GM19240 (cell line): ENCODE data around the gene LRRC3.
A peak's percentile ranks its signal among the peaks of the same experiment; 100 is the strongest.

ENCODE experiments used
- DNase-seq: peaks from one replicate; pipeline ENCODE4 v3.0.0; 2011; ENCODE audit warnings: low spot score; ENCODE audit not compliant: insufficient read length

Gene LRRC3

DNA sequence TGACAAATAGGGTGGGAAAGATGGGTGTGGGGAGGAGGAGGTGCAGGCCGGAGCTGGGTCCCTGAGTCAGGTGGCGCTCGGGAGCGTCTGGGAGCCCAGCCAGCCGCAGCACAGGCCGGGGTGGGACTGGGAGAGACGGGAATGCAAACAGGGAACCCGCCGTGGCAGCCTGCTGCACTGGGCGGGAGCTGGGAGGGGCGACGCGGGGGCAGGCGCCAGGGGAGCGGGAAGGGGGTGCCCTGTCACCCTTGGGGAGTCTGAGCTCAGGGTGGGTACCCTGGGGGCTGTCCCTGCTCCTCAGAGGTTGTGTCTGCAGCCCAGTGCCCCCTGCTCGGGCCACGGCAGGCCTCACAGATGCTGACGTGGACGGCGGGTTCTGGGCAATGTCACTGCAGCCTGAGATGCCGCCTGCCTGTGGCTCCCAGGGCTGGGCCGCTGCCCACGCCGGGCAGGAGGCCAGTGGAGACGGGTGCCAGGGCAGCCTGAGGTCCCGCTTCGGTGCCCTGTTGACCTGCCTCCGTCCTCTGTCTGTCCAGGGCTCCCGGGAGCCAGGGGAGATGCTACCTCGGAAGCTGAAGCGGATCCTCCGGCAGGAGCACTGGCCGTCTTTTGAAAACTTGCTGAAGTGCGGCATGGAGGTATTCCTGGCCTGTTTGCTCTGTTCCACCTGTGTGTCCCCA, 16.6 kb upstream of the LRRC3 start:
- DNase-seq: no peak

DNA sequence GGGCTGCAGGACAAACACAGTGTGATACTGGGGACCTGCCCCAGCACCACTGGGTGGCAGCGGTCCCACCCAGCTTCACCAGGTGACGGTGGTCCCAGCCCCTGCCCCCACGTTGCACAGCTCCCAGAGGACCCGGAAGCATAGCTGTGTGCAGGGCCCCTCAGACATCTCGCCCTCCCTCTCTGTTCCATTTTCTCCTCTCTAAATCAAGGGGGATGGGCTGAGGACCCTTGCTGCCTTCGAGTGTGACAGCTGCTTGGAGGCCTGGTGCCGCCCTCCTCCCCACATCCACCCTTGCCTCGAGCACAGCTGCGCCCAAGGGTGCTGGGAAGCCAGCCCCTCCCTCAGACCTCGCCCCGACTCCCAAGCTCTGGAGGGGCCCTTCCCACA, 16.1 kb upstream of the LRRC3 start:
- DNase-seq: no peak

DNA sequence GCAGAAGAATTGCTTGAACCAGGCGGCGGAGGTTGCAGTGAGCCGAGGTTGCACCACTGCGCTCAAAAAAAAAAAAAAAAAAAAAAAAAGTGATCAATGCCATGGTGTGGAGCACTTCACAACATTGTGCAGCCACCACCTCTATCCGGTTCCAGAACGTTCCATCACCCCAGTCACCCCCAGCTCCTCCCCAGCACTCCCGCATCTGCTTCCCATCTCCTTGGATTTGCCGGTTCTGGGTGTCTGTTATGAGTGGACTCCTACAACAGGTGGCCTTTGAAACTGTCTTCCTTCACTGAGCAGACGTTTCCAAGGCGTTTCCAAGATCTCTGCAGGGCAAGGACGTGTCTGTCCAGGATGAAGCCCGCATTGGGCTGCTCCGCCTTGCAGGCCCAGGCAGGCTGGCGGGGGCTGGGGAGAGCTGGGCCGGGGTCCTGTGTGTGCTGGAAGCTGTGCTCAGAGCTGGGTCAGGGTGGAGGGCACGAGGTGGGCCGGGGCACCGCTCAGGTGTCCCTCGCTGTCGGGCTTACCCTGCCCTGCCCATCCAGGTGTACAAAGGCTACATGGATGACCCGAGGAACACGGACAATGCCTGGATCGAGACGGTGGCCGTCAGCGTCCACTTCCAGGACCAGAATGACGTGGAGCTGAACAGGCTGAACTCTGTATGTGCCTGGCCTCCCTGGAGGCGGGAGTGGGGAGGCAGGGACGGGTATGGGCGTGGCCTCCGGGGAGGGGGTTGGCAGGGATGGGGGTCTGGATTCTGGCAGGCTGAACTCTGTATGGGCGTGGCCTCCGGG, 14.9 kb upstream of the LRRC3 start:
- no peak for DNase-seq

DNA sequence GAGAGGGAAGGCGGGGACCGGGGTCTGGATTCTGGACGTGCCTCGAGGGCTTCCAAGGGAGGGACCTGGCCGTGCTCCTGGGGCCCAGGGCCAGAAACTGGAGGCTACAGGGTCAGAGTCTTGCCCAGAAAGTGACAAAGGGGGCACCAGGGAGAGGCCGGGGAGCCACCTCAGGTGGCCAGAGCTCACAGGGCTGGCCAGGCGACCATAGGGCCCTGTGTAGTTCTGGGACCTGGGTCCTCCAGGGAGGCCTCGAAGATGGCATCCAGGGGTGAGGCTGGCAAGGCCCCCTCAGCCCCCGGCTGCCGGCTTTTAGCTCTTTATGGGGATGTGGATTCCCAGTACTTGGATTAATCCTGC, 14.3 kb upstream of the LRRC3 start:
- no peak for DNase-seq

DNA sequence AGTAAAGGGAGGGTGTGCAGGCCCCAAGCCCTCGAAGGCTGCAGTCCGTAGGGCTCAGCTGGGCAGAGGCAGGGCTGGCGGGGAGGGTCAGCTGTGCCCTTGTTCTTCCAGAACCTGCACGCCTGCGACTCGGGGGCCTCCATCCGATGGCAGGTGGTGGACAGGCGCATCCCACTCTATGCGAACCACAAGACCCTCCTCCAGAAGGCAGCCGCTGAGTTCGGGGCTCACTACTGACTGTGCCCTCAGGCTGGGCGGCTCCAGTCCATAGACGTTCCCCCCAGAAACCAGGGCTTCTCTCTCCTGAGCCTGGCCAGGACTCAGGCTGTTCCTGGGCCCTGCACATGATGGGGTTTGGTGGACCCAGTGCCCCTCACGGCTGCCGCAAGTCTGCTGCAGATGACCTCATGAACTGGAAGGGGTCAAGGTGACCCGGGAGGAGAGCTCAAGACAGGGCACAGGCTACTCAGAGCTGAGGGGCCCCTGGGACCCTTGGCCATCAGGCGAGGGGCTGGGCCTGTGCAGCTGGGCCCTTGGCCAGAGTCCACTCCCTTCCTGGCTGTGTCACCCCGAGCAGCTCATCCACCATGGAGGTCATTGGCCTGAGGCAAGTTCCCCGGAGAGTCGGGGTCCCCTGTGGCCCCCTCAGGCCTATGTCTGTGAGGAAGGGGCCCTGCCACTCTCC, 13.6 kb upstream of the LRRC3 start:
- DNase-seq: no peak

DNA sequence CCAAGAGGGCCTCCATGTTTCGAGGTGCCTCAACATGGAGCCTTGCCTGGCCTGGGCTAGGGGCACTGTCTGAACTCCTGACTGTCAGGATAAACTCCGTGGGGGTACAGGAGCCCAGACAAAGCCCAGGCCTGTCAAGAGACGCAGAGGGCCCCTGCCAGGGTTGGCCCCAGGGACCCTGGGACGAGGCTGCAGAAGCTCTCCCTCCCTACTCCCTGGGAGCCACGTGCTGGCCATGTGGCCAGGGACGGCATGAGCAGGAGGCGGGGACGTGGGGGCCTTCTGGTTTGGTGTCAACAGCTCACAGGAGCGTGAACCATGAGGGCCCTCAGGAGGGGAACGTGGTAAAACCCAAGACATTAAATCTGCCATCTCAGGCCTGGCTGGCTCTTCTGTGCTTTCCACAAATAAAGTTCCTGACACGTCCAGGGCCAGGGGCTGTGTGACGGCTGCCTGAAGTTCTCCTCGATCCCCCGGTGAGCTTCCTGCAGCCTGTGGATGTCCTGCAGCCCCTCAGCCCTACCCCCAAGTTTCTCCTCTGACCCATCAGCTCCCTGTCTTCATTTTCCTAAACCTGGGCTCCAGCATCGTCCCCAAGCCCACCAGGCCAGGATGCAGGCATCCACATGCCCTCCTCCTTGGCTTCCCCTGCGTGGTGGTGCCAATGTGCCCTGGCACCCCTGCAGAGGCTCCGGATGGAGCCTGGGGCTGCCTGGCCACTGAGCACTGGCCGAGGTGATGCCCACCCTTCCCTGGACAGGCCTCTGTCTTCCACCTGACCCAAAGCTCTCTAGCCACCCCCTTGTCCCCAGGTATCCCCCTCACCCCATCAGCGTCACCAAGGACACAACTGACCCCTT, 12.8 kb upstream of the LRRC3 start:
- DNase-seq: no peak

DNA sequence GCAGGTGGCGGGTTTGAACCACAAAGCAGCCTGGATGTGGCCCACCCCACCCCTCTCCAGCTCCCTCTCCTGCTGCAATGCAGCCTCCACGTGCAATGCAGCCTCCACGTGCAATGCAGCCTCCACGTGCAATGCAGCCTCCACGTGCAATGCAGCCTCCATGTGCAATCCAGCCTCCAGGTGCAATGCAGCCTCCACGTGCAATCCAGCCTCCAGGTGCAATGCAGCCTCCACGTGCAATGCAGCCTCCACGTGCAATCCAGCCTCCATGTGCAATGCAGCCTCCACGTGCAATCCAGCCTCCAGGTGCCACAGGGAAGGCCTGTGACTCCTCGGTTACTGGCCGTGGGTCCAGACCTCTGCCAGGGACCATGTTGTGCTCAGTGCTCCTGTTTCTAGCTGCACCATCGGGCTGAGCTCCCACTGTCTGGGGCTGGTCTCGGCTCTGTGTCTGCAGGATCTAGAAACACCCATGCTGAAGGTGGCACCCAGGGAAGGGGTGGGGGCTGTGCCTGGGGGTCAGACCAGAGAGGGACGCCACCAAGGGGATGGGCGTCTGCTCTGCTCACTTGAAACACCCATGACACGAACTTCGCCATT, 11.9 kb upstream of the LRRC3 start:
- no peak for DNase-seq

DNA sequence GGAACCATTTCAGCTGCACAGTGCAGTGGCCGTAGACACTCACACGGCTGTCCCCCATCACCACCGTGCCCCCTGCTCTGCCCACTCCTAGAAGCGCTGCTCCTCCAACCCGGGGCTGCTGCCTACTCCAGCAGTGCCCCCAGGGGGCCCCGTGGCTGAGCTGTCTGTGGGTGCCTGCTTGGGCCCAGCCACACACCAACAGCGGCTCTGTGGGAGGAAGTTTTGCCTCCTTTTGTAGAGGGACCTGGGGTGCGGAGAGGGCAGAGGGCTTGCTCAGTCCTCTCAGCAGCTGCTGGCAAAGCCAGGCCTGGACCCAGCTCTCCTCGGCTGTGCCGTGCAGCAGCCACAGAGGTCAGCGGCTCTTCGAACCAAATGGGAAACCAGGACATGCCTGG, 11.4 kb upstream of the LRRC3 start:
- no peak for DNase-seq

DNA sequence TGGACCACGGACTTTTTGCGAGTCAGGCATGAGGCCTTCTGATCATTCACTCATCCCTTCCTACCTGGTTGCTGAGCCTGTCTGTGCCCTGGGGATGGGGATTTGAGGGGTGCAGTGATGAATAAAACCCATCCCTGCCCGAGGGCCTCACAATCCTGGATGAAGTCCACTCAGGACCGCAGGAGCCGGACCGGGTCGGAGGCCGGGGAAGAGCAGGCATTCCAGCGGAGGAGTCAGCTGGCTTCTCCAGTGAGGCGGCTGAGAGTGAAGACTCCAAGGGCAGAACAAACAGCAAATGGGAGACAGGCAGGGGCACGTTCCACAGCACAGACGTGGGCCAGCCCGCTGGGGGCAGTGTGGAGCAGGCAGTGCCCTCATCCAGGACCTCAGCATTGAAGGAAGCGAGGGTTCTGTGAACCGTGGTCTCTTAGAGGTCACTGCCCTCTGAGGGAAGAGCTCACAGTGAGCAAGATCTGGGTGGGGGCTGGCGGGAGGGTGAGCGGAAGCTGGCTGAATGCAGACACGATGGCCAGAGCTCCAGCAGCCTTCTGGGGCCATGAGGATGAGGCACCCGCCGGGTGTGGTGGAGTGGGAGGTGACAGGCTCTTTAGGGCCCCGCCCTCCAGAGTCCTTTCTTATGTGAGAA, 10.9 kb upstream of the LRRC3 start:
- DNase-seq: no peak

DNA sequence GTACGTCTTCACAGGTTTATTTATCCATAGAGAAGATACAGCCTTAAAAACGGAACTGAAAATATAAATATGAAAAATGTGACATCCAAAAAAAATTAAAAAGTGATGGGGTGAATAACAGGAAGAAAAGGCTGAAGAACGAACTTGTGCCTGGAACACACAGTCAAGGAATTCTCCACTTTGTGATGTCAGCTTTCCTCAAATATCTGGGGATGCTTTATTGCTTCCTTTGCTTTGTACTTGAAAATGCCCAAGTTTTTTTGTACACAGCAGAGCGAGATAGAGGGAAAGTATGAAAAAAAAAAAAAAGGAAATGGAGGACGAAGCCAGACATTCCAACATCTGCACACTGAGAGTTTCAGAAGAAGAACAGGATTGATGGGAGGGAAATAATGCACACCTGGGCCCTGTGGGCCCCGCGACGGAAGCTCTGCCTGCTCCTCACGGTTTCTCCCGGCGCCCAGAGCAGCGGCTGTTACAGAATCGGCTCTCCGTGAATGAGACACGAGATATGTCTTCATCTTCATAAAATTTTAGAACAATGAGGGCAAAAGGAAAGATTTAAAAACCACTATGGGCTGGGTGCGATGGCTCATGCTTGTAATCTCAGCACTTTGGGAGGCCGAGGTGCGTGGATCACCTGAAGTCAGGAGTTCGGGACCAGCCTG, 10.0 kb upstream of the LRRC3 start:
- no peak for DNase-seq

DNA sequence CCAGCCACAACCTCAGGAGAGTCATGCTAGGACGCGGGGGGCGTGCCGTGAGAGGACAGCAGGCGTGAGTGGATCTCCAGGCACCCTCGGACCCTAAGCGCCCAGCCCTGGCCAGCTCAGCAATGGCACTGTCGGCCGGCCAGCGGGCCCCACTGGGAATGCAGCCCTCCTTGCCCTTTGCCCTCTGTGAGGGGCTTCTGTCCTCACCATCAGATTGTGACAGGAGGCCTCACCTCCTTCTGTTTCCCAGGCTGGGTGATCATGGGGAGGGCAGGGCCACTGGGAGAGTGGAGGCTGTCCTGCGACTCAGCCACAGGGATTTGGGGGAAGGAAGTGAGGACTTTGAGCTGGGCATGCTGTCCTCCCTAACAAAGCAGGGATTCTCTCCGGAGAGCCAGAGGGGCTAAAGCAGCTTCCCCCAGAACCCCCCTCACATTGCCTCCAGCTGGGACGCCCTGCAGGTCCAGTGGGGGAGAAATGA, 6.6 kb upstream of the LRRC3 start:
- no peak for DNase-seq

DNA sequence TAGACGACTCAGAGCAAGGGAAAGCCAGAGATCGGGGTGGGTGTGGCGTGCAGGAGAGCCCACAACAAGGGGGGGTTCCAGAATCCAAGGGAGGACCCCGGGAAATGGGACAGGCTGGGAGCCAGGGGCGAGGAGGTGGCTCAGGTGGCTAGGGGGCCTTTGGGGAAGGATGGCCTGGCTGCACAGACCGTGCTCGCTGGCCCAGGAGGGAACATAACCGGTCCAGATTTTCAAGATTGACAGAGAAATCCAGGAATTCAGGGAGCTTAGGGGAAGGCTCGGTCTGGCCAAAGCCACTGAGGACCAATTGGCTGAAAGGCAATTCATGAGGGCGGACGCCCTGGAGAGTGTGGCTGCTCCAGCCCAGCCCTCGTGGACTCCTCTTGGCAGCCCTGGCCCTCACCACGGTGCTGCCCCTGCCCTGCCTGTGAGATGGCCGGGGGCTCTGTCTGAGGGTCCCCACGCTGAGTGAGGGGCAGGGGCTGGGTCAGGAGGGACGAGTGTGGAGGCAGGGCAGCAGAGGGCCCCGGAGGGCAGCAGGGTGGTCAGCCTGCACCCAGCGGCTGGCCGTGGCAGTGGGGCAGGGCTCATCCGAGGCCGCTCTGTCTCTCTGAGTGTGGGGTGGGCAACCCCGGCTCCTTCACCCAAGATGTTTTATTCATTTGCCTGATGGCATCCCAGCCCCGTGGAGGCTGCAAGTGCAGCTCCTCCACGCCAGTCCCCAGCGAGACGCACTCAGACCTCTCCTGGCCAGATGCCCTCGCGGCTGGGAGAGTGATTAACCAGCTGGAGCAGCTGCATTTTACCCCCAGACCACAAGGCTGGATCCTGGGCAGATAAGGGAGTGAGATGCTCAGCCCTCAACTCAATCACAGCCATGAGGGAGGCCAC, 5.6 kb upstream of the LRRC3 start:
- DNase-seq: no peak

DNA sequence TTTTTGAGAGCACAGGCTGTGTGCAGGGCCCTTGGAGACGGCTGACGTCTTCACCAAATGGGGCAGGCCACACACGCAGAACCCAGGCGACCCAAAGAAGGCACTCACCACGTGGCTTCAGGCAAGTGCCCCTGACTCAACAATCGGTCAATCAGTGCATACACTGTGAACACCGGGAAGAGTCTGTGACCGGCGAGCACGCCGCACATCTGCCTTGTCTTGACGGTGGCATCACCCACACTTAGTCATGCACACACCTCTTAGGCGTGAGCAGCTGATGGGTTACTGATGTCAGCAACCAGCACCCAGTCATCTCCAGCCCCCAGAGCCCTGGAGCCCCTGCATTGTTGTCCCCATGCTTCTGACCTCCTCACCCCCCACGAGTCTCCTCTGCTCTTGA, 4.9 kb upstream of the LRRC3 start:
- DNase-seq: no peak

DNA sequence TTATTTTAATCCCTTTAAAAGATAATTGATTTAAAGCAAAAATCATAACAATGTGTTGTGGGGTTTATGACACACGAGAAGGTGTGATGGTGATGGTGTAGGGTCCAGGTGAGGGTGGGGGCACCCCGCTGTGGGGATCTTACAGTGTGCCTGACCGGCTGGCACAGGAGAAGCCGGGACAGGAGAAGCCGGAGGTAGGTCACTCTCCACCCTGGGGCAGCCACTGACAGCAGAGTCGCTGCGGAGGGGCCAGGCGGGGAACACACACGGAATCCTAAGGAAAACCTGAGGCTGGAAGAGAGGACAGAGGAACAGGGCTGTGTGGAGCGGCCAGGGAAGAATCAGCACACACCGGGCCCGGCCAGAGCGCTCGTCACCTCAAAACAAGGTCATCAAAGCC, 4.3 kb upstream of the LRRC3 start:
- DNase-seq: no peak

DNA sequence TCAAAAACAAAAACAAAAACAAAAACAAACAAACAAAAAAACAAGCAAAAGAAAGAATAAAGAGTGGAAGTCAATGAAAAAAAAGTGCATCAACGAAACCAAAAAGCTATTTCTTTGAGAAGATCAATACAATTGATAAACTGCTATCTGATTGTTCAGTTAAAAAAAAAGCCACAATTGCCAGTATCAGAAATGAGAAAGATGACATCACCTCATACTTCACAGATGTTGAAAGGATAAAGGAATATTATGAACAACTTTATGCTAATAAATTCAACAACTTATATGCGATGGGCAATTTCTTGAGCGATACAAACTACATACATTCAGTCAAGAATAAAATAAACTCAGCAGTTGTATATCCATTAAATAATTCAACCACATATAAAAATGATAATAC, 2.2 kb upstream of the LRRC3 start:
- DNase-seq: no peak

DNA sequence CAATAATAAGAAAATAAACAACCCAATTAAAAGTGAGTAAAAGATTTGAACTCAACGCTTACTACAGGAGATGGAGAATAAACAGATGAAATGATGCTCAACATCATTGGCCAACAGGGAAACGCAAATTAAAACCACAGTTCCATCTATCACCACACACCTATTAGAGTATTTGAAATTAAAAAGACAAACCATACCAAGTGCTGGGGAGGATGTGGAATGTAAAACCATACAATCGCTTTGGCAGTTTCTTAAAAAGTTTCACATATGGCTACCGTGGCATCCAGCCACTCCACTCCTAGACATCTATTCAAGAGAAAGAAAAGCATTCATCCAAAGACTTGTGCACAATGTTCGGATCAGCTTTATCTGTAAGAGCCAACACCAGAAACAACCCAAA, 1.3 kb upstream of the LRRC3 start:
- no peak for DNase-seq

DNA sequence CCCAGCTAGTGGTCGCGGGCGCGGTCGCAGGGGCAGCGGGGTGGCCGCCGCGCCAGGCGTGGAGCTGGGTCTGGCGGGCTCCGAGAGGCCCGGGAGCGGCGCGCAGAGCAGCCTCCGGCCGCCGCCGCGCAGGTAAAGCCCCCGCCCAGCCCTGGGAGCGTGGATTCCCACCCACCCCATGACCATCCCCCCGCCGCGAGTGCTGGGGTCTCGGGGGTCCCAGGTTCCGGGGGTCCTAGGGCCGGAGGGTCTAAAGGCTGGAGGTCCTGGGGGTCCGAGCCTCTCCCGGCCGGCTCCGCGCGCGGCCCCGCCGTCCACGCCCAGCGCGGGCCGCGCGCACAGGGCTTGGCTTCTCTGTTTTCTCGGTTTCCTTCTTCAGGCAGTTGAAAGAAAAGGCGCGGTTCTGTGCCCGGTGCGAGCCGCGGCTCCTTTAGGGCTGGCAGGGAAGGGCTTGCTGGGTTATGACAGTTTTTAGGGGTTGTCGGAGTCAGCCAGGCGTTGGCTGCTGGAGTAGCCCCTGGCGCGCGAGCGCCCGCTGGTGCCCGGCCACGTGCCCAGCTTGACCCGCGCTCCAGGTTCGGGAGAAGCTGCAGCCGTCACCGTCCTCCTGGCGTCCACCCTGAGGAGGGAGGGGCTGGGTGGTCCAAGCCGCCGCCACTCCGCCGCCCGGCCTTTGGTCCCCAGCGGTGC, 359 bp downstream of the LRRC3 start:
- DNase-seq: peak; percentile 47

DNA sequence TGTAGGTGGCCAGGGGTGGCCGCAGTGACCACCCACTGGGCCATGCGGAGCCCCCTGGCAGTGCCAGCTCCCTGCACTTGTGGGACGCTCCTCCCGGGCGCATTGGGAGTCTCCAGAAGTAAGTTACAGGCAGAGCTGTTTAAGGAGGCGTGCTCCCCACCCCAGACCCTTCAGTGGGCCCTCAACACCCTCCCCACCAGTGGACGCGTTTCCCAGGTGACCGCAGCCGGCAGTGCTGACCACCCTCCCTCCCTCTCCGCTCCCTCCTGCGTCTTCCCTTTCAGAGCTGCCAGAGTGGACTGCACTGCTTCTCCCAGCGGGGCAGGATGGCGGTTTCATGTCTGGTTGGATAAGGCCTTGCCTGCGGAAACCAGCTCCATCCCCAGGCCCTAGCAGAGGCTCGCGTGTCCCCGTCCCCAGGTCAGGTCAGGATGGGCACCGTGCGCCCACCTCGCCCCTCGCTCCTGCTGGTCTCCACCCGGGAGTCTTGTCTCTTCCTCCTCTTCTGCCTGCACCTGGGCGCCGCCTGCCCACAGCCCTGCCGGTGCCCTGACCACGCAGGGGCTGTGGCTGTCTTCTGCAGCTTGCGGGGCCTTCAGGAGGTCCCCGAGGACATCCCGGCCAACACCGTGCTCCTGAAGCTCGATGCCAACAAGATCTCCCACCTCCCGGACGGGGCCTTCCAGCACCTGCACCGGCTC, 1.1 kb downstream of the LRRC3 start:
- no peak for DNase-seq
